Measurements from ENCODE around the gene RNU6-7.

Gene RNU6-7

GRCh38 chr14:32197919-32198318 is 3.9 kb upstream of the RNU6-7 start:
- H3K9me3 ChIP-seq (ENCODE audit: control insufficient read depth, insufficient read depth, low read length), result no peaks in the 10 kb centered on the region
- no peaks in the 10 kb centered on the region for H3K36me3 ChIP-seq (ENCODE audit: insufficient read depth, low read length)
- no peak overlapping the region for H3K9ac ChIP-seq (ENCODE audit: low read depth, low read length)
- H3K4me1 ChIP-seq (ENCODE audit: insufficient read depth, low read length), result no peaks in the 10 kb centered on the region

- Histone ChIP-seq H3K9ac (ENCODE audit: low read depth, low read length) (peak overlapping the region; percentile 85), H3K9me3 (ENCODE audit: control insufficient read depth, insufficient read depth, low read length) (no peaks in the 10 kb centered on the region), H3K4me1 (ENCODE audit: insufficient read depth, low read length) (0 out of 2 replicates have a peak, but pooled peaks cover under 1% of the 10 kb centered on the region), H3K36me3 (ENCODE audit: insufficient read depth, low read length) (no peaks in the 10 kb centered on the region)
These were observed 1.3 kb upstream of the RNU6-7 start for GRCh38 chr14:32200368-32201192.

DNA sequence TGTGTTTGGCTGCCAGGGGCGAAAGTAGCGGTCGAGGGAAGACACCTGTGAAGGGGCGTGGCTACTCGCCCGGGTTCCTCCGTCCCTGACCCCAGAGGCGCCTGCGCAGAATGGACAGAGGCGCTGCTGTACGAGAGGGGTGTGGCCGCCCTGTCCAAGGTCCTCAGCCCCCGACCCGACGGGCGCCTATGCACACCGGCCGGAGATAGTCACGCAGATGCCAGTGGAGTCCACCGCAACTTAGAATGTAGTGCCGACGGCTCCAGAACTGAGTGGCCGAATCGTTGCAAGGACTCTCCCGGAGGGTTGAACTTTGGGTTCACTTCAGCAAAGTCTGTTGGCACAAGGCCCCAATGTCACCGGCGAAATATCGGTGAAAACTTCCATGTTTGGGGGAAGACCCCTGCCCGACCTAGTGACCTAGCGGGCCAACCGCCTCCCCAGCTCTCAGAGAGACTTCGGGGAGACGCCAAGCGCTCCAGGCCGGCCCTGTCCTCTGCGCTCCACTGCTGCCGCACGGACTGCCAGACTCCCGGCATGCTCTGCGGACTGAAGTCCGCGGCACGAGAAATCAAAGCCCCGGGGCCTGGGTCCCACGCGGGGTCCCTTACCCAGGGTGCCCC is 541 bp upstream of the RNU6-7 start:
- H3K9ac ChIP-seq (ENCODE audit: low read depth, low read length), result peak overlapping the region; percentile 85
- no peaks in the 10 kb centered on the region for H3K9me3 ChIP-seq (ENCODE audit: control insufficient read depth, insufficient read depth, low read length)
- H3K4me1 ChIP-seq (ENCODE audit: insufficient read depth, low read length), result 0 out of 2 replicates have a peak, but pooled peaks cover 6% of the 10 kb centered on the region
- H3K36me3 ChIP-seq (ENCODE audit: insufficient read depth, low read length), result no peaks in the 10 kb centered on the region

- H3K9ac ChIP-seq (ENCODE audit: low read depth, low read length), result peak overlapping the region; percentile 85
- H3K9me3 ChIP-seq (ENCODE audit: control insufficient read depth, insufficient read depth, low read length), result no peaks in the 10 kb centered on the region
- H3K36me3 ChIP-seq (ENCODE audit: insufficient read depth, low read length), result no peaks in the 10 kb centered on the region
- 0 out of 2 replicates have a peak, but pooled peaks cover 7% of the 10 kb centered on the region for H3K4me1 ChIP-seq (ENCODE audit: insufficient read depth, low read length)
These were observed 699 bp downstream of the RNU6-7 start for GRCh38 chr14:32202491-32202997.

DNA sequence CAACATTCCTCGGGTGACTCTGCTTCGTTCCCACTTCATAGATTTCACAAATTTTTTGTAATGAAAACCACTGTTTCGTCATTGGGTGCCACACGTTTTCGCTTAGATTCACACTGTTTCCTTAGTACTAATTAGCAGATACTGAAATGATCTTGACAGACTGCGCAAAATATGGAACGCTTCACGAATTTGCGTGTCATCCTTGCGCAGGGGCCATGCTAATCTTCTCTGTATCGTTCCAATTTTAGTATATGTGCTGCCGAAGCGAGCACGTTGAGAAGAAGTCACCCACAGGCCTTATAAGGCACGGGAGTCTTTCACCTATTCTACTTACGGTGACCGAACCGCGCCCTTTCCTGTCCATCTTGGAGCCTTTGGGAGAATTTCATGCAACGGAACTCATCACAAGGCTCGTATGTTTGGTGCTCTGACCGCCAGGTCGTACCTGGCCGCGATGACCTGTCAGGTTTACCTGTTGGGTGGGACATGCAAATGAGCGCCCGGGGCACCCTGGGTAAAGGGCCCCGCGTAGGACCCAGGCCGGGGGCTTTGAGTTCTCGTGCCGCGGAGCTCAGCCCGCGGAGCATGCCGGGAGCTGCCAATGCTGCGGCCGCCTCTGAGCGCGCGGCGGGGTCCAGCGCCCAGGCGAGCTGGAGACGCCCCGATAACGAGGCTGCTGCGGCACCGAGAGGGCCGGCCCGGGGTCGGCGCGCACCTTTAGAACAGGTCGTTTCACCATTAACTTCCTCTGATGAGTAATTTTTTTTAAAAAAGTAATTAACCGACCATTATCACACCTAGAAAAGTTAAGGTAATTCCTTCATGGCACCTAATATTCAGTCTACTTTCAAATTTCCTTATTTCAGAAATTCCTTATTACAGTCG is 1.4 kb downstream of the RNU6-7 start, which contains the start of gene RNU6-8:
TSS of gene RNU6-8 (minus strand) at position 272 of the 885 bp plus-strand sequence.
- no peaks in the 10 kb centered on the region for H3K36me3 ChIP-seq (ENCODE audit: insufficient read depth, low read length)
- 0 out of 2 replicates have a peak, but pooled peaks cover 7% of the 10 kb centered on the region for H3K4me1 ChIP-seq (ENCODE audit: insufficient read depth, low read length)
- H3K9ac ChIP-seq (ENCODE audit: low read depth, low read length), result peak within 1 kb of the TSS; percentile 85
- H3K9me3 ChIP-seq (ENCODE audit: control insufficient read depth, insufficient read depth, low read length), result no peaks in the 10 kb centered on the region

DNA sequence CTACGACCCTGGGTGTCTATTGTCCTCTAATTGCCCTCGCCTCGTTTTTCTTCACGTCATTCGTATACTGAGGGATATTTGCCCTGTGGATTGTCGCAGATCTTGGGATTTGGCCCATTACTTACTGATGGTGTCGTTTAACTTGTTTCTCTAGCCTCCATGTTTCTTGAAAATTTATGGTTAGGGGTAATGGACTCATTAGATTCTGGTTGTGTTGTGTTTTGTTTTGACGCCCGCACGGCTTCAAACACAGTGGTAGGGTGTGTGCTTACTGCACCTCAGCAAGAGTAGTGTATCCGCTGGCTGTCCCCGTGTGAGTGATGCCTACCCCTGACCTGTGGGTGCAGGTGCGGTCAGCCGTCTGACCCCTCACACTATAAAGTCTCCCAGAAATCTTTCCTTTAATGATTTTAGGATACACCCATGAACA is 2.1 kb downstream of the RNU6-7 start:
- Histone ChIP-seq H3K36me3 (ENCODE audit: insufficient read depth, low read length) (no peaks in the 10 kb centered on the region), H3K4me1 (ENCODE audit: insufficient read depth, low read length) (0 out of 2 replicates have a peak, but pooled peaks cover 7% of the 10 kb centered on the region), H3K9me3 (ENCODE audit: control insufficient read depth, insufficient read depth, low read length) (no peaks in the 10 kb centered on the region), H3K9ac (ENCODE audit: low read depth, low read length) (peak overlapping the region; percentile 85)

DNA sequence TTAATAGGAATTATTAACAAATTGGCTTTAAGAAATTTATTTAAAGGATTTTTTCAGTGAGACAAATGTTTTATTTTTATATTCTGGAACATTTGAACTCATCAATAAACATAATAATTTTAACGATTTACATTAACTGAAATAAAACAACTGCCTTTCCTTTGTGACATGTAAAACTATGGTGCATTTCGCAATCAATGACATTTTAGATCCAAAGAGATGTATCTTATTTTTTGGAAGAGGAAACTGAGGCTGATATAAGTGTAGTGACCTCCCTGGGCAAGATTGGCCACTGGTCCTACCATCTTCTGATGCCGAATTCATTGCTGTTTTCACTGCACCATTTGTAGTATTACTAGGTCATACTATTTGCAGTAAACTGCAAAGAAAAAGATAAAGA is 3.7 kb downstream of the RNU6-7 start:
- H3K4me1 ChIP-seq (ENCODE audit: insufficient read depth, low read length), result 0 out of 2 replicates have a peak, but pooled peaks cover 7% of the 10 kb centered on the region
- no peaks in the 10 kb centered on the region for H3K9me3 ChIP-seq (ENCODE audit: control insufficient read depth, insufficient read depth, low read length)
- H3K9ac ChIP-seq (ENCODE audit: low read depth, low read length), result no peak overlapping the region
- H3K36me3 ChIP-seq (ENCODE audit: insufficient read depth, low read length), result no peaks in the 10 kb centered on the region

- 0 out of 2 replicates have a peak, but pooled peaks cover 7% of the 10 kb centered on the region for H3K4me1 ChIP-seq (ENCODE audit: insufficient read depth, low read length)
- no peak overlapping the region for H3K9ac ChIP-seq (ENCODE audit: low read depth, low read length)
- H3K36me3 ChIP-seq (ENCODE audit: insufficient read depth, low read length), result no peaks in the 10 kb centered on the region
- H3K9me3 ChIP-seq (ENCODE audit: control insufficient read depth, insufficient read depth, low read length), result no peaks in the 10 kb centered on the region
These were observed 4.1 kb downstream of the RNU6-7 start for GRCh38 chr14:32205984-32206383.

DNA sequence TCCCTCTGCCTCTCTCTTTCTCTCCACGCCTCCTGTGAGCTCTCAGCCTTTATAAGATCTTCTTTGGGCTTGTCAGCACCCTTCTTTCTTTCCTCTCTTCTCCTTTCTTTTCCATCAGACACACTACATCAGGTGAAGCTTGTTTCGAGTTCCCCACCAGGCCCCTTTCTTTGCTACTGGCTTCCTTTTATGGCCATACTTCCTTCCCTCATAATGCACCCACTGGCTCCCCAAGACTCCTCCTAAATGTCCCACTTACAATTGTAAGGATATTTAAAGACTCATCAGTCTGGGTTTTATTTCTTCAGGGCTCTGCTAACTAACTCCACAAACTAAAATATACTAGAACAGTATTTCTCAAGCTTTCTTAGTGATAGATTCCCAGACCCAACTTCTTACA is 4.7 kb downstream of the RNU6-7 start:
- no peaks in the 10 kb centered on the region for H3K9me3 ChIP-seq (ENCODE audit: control insufficient read depth, insufficient read depth, low read length)
- 0 out of 2 replicates have a peak, but pooled peaks cover 7% of the 10 kb centered on the region for H3K4me1 ChIP-seq (ENCODE audit: insufficient read depth, low read length)
- no peaks in the 10 kb centered on the region for H3K36me3 ChIP-seq (ENCODE audit: insufficient read depth, low read length)
- H3K9ac ChIP-seq (ENCODE audit: low read depth, low read length), result no peak overlapping the region

DNA sequence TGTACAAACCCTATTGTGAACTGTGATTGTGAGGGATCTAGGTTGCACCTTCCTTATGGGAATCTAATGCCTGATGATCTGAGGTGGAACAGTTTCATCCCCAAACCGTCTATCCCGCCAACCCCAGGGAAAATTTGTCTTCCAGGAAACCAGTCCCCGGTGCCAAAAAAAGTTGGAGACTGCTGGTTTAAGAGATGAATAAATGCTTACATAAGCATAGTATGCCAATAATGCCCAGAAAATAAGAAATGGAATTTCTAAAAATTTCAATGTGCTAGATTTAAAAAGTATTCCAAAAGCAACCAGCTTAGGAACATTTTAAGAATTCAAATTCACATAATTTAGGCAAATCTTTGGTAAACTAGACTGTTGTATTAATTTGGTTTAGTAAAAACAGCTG is 6.6 kb downstream of the RNU6-7 start:
- no peaks in the 10 kb centered on the region for H3K36me3 ChIP-seq (ENCODE audit: insufficient read depth, low read length)
- no peaks in the 10 kb centered on the region for H3K9me3 ChIP-seq (ENCODE audit: control insufficient read depth, insufficient read depth, low read length)
- no peak overlapping the region for H3K9ac ChIP-seq (ENCODE audit: low read depth, low read length)
- 0 out of 2 replicates have a peak, but pooled peaks cover 7% of the 10 kb centered on the region for H3K4me1 ChIP-seq (ENCODE audit: insufficient read depth, low read length)

DNA sequence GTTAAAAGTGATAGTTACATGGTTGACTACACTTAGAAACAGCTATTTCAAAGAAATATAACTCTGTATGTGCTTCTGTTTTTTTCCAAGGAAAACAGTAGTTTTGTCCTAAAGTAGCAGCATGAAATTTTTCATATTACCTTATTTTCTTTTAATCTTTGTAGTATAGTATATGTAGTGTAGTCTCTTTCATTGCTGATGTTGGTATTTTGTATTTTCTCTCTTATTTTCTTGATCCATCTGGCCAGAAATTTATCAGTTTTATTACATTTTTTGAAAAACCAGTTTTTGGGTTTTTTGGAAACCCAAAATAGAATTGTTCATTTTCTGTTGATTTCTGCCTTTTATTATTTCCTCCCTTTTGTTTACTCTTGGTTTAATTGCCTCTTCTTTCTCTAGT is 7.6 kb downstream of the RNU6-7 start:
- H3K4me1 ChIP-seq (ENCODE audit: insufficient read depth, low read length), result 0 out of 2 replicates have a peak, but pooled peaks cover 7% of the 10 kb centered on the region
- no peak overlapping the region for H3K9ac ChIP-seq (ENCODE audit: low read depth, low read length)
- no peaks in the 10 kb centered on the region for H3K9me3 ChIP-seq (ENCODE audit: control insufficient read depth, insufficient read depth, low read length)
- H3K36me3 ChIP-seq (ENCODE audit: insufficient read depth, low read length), result no peaks in the 10 kb centered on the region

DNA sequence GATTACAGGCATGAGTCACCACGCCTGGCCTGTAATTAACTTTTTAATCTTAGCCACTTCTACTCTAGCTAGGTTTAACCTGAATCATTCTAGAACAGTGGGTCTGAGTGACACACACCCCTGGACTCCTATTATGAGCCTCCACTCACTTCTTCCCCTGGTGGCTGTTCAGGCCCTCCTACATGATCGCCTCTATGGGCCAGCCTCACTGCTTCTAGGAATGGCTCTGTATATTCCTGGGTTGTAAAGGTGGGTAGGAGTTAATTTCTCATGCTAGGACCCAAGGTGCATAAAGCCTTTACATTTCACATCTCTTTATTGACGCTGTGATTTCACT is 9.2 kb downstream of the RNU6-7 start:
- no peaks in the 10 kb centered on the region for H3K36me3 ChIP-seq (ENCODE audit: insufficient read depth, low read length)
- H3K9ac ChIP-seq (ENCODE audit: low read depth, low read length), result no peak overlapping the region
- H3K4me1 ChIP-seq (ENCODE audit: insufficient read depth, low read length), result 0 out of 2 replicates have a peak, but pooled peaks cover 3% of the 10 kb centered on the region
- H3K9me3 ChIP-seq (ENCODE audit: control insufficient read depth, insufficient read depth, low read length), result no peaks in the 10 kb centered on the region

DNA sequence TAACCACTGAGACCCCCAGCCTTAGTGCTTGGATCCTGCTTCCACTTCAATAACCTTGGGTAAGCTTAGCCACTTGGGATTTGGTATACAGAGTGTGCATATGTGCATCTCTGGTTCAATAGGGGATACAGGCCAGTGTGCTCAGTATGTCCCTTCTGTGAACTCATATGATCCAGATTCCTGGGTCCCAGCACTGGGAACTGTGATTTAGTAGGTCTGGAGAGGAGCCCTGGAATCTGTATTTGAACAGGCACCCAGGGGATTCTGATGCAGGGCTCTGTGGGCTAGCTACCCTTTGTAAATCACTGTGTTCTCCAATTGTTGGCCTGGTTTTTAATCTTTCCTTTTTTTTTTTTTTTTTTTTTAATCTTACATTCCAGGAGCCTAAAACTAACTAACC is 11.0 kb downstream of the RNU6-7 start:
- no peaks in the 10 kb centered on the region for H3K4me1 ChIP-seq (ENCODE audit: insufficient read depth, low read length)
- H3K9me3 ChIP-seq (ENCODE audit: control insufficient read depth, insufficient read depth, low read length), result no peaks in the 10 kb centered on the region
- no peaks in the 10 kb centered on the region for H3K36me3 ChIP-seq (ENCODE audit: insufficient read depth, low read length)
- H3K9ac ChIP-seq (ENCODE audit: low read depth, low read length), result no peak overlapping the region

DNA sequence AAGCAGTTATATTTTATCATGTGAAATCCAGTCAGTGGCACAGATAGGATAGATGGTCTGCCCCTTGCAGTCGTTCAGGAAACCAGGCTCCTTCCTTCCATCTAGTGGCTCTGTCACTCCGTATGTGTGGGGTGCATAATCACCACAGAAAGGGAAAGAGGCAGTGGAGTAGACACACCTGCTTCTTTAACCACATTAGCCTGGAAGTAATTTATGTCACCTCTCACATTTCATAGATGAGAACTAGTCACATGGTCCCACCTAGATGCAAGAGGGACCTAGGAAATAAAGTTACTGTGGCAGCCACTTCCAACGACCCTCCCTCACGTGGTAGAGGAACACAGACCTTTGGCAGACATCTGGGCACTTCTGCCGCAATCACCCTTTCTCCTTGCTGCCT is 15.5 kb downstream of the RNU6-7 start:
- H3K4me1 ChIP-seq (ENCODE audit: insufficient read depth, low read length), result no peaks in the 10 kb centered on the region
- H3K9me3 ChIP-seq (ENCODE audit: control insufficient read depth, insufficient read depth, low read length), result no peaks in the 10 kb centered on the region
- H3K9ac ChIP-seq (ENCODE audit: low read depth, low read length), result no peak overlapping the region
- no peaks in the 10 kb centered on the region for H3K36me3 ChIP-seq (ENCODE audit: insufficient read depth, low read length)

Measured in ES-I3 (cell line).